Measurements from ENCODE around the gene SHLD2.
"Not testable (repeated sequence)": the region's sequence is repeated elsewhere in the genome, so short reads cannot be mapped to it uniquely, and the experiment has no call there.

GRCh38 chr10:87172178-87172577 is 77.2 kb downstream of the SHLD2 start:
- TF ChIP-seq CTCF (conservative IDR thresholded peaks at IDR 0.05); EZH2 (IDR thresholded peaks at IDR 0.05; ENCODE audit: low read depth): not testable (repeated sequence)
